ENCODE results near the gene LRRC72.

- TF ChIP-seq CTCF (IDR thresholded peaks at IDR 0.05; ENCODE audit: insufficient read depth, low read depth, low read length), result no peak
- no peak for TF ChIP-seq EZH2 (IDR thresholded peaks at IDR 0.05; ENCODE audit: insufficient read depth, low read length)
Observed at GRCh38 chr7:16619979-16620408, 93.4 kb downstream of the LRRC72 start.

Data from astrocyte (in vitro differentiated cells and primary cell).